Osteocyte (in vitro differentiated cells): ENCODE data around the gene PSPH. TPM values are rescaled to one million over a fixed set of nuclear protein-coding genes. Genes with fewer than 3 reads are reported as not detected.

Source experiments
- total RNA-seq: library from RNA; stranded (reverse); gene quantifications from 2 replicates; pipeline ENCODE4 v1.2.1, GENCODE V29; 2021

PSPH gene
- total RNA-seq, 1 donor from 2014 or later = 33.6 TPM

Other genes starting within 250 kb of the PSPH start
- gene SEPTIN14, start 188.7 kb downstream of the PSPH start, total RNA-seq = not detected in 2 replicates
- 4.3 and 4.7 TPM in 2 replicates for gene ZNF713, start 164.0 kb downstream of the PSPH start, total RNA-seq
- 13.6 and 14.0 TPM in 2 replicates for gene MRPS17, start 99.6 kb downstream of the PSPH start, total RNA-seq
- gene NIPSNAP2, start 86.9 kb downstream of the PSPH start, total RNA-seq = 52.8 and 52.9 TPM in 2 replicates
- gene CCT6A, start 321 bp upstream of the PSPH start, total RNA-seq = 107 and 109 TPM in 2 replicates
- 202 and 208 TPM in 2 replicates for gene SUMF2, start 12.8 kb upstream of the PSPH start, total RNA-seq
- gene PHKG1, start 41.5 kb upstream of the PSPH start, total RNA-seq = 0.99 and 1.1 TPM in 2 replicates
- 228 and 237 TPM in 2 replicates for gene CHCHD2, start 55.0 kb upstream of the PSPH start, total RNA-seq
- not detected in 2 replicates for gene NUPR2, start 65.0 kb upstream of the PSPH start, total RNA-seq